ENCODE data around the gene KSR1. TPM values are rescaled to one million over a fixed set of nuclear protein-coding genes. Genes with fewer than 3 reads are reported as not detected.

The KSR1 gene
- total RNA-seq, 6 donors from 2014 or later, result 23.0 to 94.3 (median 60.9) TPM

DNA sequence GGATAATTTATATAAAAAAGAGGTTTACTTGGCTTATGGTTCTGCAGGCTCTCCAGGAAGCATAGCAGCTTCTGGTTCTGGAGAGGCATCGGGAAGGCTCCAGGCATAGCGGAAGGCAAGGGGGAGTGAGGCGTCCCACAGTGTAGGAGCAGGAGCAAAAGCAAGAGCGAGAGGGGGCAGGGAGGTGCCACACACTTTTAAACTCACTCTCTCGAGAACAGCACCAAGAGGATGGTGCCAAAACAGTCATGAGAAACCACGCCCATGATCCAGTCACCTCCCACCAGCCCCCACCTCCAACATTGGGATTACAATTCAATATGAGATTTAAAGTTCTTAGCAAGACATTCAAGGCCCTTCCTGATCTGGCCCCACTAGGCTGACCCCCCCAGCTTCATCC is 124.8 kb downstream of the KSR1 start:
- peaks cover 0 to 35% (median 10%) of the 10 kb centered on the region in 4 donors for H3K36me3 ChIP-seq
- H3K9me3 ChIP-seq, result no peaks in the 10 kb centered on the region
- TF ChIP-seq, protein P1, sequence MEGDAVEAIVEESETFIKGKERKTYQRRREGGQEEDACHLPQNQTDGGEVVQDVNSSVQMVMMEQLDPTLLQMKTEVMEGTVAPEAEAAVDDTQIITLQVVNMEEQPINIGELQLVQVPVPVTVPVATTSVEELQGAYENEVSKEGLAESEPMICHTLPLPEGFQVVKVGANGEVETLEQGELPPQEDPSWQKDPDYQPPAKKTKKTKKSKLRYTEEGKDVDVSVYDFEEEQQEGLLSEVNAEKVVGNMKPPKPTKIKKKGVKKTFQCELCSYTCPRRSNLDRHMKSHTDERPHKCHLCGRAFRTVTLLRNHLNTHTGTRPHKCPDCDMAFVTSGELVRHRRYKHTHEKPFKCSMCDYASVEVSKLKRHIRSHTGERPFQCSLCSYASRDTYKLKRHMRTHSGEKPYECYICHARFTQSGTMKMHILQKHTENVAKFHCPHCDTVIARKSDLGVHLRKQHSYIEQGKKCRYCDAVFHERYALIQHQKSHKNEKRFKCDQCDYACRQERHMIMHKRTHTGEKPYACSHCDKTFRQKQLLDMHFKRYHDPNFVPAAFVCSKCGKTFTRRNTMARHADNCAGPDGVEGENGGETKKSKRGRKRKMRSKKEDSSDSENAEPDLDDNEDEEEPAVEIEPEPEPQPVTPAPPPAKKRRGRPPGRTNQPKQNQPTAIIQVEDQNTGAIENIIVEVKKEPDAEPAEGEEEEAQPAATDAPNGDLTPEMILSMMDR (IDR thresholded peaks at IDR 0.05), result no peak
- TF ChIP-seq EP300 (IDR thresholded peaks at IDR 0.05) (no peak), POLR2AphosphoS5 (IDR thresholded peaks at IDR 0.05) (no peak), POLR2A (IDR thresholded peaks at IDR 0.05) (no peak)
- H3K4me1 ChIP-seq, result peaks cover 23 to 38% (median 26%) of the 10 kb centered on the region in 4 donors
- no peak overlapping the region for H3K27ac ChIP-seq
- H3K27me3 ChIP-seq, result no peaks in the 10 kb centered on the region
- WGBS, 2 donors, result 85 to 92% methylated on average over 6 of the region's 6 CpGs
- DNase-seq (no peak), ATAC-seq (ENCODE audit: low FRiP score in 2 of 2) (no peak)
- no peak overlapping the region for H3K4me3 ChIP-seq

DNA sequence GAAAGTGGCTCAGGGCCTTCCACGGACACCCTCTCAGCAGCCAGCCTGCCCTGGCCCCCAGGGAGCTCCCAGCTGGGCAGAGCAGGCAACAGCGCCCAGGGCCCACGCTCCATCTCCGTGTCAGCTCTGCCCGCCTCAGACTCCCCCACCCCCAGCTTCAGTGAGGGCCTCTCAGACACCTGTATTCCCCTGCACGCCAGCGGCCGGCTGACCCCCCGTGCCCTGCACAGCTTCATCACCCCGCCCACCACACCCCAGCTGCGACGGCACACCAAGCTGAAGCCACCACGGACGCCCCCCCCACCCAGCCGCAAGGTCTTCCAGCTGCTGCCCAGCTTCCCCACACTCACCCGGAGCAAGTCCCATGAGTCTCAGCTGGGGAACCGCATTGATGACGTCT is 126.4 kb downstream of the KSR1 start:
- TF ChIP-seq POLR2AphosphoS5 (IDR thresholded peaks at IDR 0.05) (no peak), POLR2A (IDR thresholded peaks at IDR 0.05) (no peak), EP300 (IDR thresholded peaks at IDR 0.05) (no peak)
- 97% methylated on average over 6 to 8 of the region's 18 CpGs for WGBS, 2 donors
- H3K4me3 ChIP-seq, result no peak overlapping the region
- no peaks in the 10 kb centered on the region for H3K27me3 ChIP-seq
- no peaks in the 10 kb centered on the region for H3K9me3 ChIP-seq
- DNase-seq (peak in 1 of 2 donors; percentile 73), ATAC-seq (ENCODE audit: low FRiP score in 2 of 2) (no peak)
- peaks cover 8 to 21% (median 12%) of the 10 kb centered on the region in 4 donors for H3K4me1 ChIP-seq
- H3K36me3 ChIP-seq, result peaks cover 0 to 50% (median 17%) of the 10 kb centered on the region in 4 donors
- no peak overlapping the region for H3K27ac ChIP-seq

DNA sequence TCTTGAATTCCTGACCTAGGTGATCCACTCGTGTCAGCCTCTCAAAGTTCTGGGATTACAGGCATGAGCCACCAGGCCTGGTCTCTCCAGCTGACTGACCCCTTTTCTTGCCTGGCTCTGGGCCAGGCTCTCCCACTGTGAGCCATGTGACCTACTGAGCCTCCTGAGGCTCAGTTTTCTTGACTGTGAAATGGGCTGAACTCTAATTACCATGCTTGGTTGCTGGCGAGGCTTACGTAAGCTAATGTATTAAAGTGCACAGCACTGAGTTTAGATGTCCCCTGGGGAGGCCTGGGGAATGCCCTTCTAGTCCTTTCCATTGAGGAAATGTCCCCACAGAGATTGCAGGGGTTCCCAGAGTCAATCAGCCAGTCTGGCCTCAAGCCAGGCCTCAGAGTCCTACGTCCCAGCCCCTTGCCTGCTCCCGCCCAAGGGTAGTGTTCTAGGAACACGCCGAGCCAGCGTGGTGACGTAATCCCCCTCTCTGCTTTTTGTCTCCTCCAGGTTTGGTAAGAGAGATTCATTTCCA is 129.0 kb downstream of the KSR1 start:
- ATAC-seq (ENCODE audit: low FRiP score in 2 of 2) (no peak), DNase-seq (no peak)
- TF ChIP-seq EP300 (IDR thresholded peaks at IDR 0.05) (no peak), POLR2A (IDR thresholded peaks at IDR 0.05) (no peak), POLR2AphosphoS5 (IDR thresholded peaks at IDR 0.05) (no peak)
- TF ChIP-seq, protein P1 (IDR thresholded peaks at IDR 0.05), result no peak
- Histone ChIP-seq H3K4me1 (peaks cover 0 to 12% (median 5%) of the 10 kb centered on the region in 4 donors), H3K4me3 (no peak overlapping the region), H3K9me3 (no peaks in the 10 kb centered on the region), H3K27me3 (no peaks in the 10 kb centered on the region), H3K36me3 (peaks cover 0 to 65% (median 28%) of the 10 kb centered on the region in 4 donors), H3K27ac (no peak overlapping the region)
- 84 to 85% methylated on average over 7 to 9 of the region's 9 CpGs for WGBS, 2 donors

DNA sequence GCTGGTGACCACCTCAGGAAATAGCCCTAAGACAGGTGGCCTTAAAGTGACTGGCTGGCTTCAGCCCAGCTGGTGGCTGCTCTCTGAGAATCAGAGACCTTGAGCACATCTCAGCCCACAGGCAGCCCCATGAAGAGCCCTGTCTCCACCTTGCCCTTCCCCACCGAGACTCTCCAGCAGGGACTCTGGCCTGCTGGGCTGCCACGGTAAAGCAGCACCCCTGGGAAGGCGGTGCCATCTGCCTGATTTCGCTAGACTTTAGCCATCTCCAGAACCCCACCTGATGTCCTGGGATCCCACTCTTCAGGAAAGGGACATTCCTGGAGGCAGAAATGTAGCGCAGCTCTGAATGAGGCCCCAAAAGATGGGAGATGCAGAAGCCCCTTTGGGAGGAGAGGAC is 129.5 kb downstream of the KSR1 start:
- no peaks in the 10 kb centered on the region for H3K9me3 ChIP-seq
- peaks cover 0 to 8% (median 5%) of the 10 kb centered on the region in 4 donors for H3K4me1 ChIP-seq
- ATAC-seq (ENCODE audit: low FRiP score in 2 of 2) (no peak), DNase-seq (no peak)
- no peak overlapping the region for H3K27ac ChIP-seq
- no peaks in the 10 kb centered on the region for H3K27me3 ChIP-seq
- TF ChIP-seq EP300 (IDR thresholded peaks at IDR 0.05), result no peak
- no peak for TF ChIP-seq POLR2AphosphoS5 (IDR thresholded peaks at IDR 0.05)
- TF ChIP-seq, protein P1 (IDR thresholded peaks at IDR 0.05), result no peak
- TF ChIP-seq POLR2A (IDR thresholded peaks at IDR 0.05), result no peak
- no peak overlapping the region for H3K4me3 ChIP-seq
- peaks cover 0 to 68% (median 28%) of the 10 kb centered on the region in 4 donors for H3K36me3 ChIP-seq
- 92 to 97% methylated on average over 4 to 5 of the region's 5 CpGs for WGBS, 2 donors

DNA sequence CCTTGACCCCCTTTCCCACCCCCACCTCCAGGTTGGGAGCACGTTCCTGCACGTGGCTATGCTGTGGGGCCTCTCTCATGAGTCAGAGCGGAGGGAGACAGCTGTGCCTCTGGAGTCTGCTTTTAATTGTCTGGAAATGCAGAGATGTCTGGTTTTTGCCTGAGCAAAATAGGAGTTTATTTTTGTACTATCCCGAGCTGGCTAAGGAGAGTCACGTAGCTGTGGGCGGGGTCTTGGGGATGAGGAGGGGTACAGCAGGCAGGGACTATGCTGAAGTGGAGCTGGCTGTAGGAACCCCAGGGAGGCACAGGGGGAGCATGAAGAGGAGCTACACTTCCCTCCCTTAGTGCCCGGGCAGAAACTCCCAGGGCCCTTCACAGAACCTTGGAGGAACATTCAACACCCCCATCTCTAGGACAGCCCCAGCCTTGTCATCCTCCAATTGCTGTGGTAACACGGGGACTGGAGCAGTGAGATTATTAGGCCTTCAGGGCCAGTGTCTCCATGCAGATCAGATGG is 130.0 kb downstream of the KSR1 start:
- 86 to 100% methylated on average over 4 to 8 of the region's 8 CpGs for WGBS, 2 donors
- TF ChIP-seq, protein P1 (IDR thresholded peaks at IDR 0.05), result no peak
- no peak for TF ChIP-seq POLR2A (IDR thresholded peaks at IDR 0.05)
- TF ChIP-seq POLR2AphosphoS5 (IDR thresholded peaks at IDR 0.05), result no peak
- no peak for TF ChIP-seq EP300 (IDR thresholded peaks at IDR 0.05)
- ATAC-seq (ENCODE audit: low FRiP score in 2 of 2) (peak in 1 of 2 donors; percentile 73), DNase-seq (no peak)
- Histone ChIP-seq H3K4me1 (peaks cover 0 to 4% (median 2%) of the 10 kb centered on the region in 4 donors), H3K9me3 (no peaks in the 10 kb centered on the region), H3K36me3 (peaks cover 0 to 73% (median 28%) of the 10 kb centered on the region in 4 donors), H3K27me3 (no peaks in the 10 kb centered on the region), H3K27ac (no peak overlapping the region), H3K4me3 (no peak overlapping the region)

All from upper lobe of left lung (tissue), 6 donors.